NT2/D1 (cell line): ENCODE measurements around the gene TMED3.

Source experiments
- DNase-seq: peaks from one replicate; pipeline ENCODE4 v3.0.0-alpha.2; 2011; ENCODE audit warnings: low read depth, low spot score
- H3K27me3 ChIP-seq: 2 replicates; pipeline ENCODE4 v1.6.0; 2011; ENCODE audit warnings: mild to moderate bottlenecking; ENCODE audit not compliant: insufficient read length, insufficient read depth
- H3K36me3 ChIP-seq: 2 replicates; pipeline ENCODE4 v1.6.1; 2011; ENCODE audit warnings: mild to moderate bottlenecking, low read length, mixed read lengths; ENCODE audit not compliant: insufficient read depth, insufficient read length
- H3K4me1 ChIP-seq: 2 replicates; pipeline ENCODE4 v1.5.1; 2011; ENCODE audit not compliant: insufficient read depth, insufficient read length
- H3K4me3 ChIP-seq: 2 replicates; pipeline ENCODE4 v1.5.1; 2011; ENCODE audit warnings: low read depth; ENCODE audit not compliant: insufficient read length
- H3K9ac ChIP-seq: 2 replicates; pipeline ENCODE4 v1.6.0; 2011; ENCODE audit warnings: low read depth; ENCODE audit not compliant: insufficient read length
- H3K9me3 ChIP-seq: 2 replicates; pipeline ENCODE4 v1.5.1; 2011; ENCODE audit warnings: mild to moderate bottlenecking, low read length; ENCODE audit not compliant: insufficient read depth
- SUZ12 ChIP-seq: IDR thresholded peaks from 2 replicates; pipeline ENCODE4 v1.6.1; 2011; ENCODE audit not compliant: insufficient read length, insufficient read depth; ENCODE audit errors: extremely low read depth
- YY1 ChIP-seq: IDR thresholded peaks from 2 replicates; pipeline ENCODE4 v1.6.1; 2011; ENCODE audit not compliant: insufficient read length, insufficient read depth
- ZNF274 ChIP-seq: IDR thresholded peaks from 2 replicates; pipeline ENCODE4 v1.6.1; 2011; ENCODE audit warnings: mild to moderate bottlenecking, low read depth, low read length

The TMED3 gene

DNA sequence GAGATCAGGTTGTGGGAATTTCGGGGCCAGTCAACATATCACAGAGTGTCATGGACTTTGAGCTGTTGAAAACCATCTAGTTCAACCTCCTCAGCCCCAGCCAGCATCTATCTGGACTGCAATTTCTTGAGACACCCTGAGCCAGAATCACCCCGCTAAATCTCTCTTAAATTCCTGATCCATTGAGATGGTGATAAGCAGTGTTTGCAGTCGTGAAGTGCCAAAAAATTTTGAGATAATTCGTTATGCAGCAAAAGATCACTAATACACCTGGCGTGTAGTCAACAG is 29.3 kb downstream of the TMED3 start:
- no peak overlapping the region for H3K4me3 ChIP-seq
- H3K36me3 ChIP-seq, result no peaks in the 10 kb centered on the region
- H3K4me1 ChIP-seq, result no peaks in the 10 kb centered on the region
- H3K9ac ChIP-seq, result no peak overlapping the region
- H3K9me3 ChIP-seq, result no peaks in the 10 kb centered on the region; the same call in 1 of the 2 replicates
- DNase-seq, result no peak
- no peaks in the 10 kb centered on the region for H3K27me3 ChIP-seq
- no peak for TF ChIP-seq YY1

DNA sequence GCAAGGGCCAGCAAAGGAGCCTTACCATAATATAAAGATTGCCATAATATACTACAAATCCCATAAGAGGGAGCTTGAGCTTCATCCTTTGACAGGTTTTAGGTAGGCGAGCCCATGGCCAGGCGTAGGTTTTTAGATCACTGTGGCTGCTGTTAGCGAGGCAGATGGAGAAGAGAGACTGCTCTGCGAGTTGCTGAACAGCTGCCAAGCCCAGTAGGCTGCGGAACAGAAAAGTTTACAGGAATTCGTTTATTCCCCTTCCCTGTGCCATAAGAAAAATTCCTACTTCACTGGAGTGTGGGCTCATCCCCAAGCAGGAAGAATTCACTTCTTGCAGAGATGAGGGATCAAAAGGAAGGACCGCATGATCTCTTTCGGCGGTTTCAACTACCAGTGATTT is 30.5 kb downstream of the TMED3 start:
- H3K27me3 ChIP-seq, result no peaks in the 10 kb centered on the region
- H3K36me3 ChIP-seq, result no peaks in the 10 kb centered on the region
- no peaks in the 10 kb centered on the region for H3K4me1 ChIP-seq
- no peak overlapping the region for H3K9ac ChIP-seq
- no peak for DNase-seq
- H3K9me3 ChIP-seq, result no peaks in the 10 kb centered on the region; the same call in 1 of the 2 replicates
- no peak overlapping the region for H3K4me3 ChIP-seq
- TF ChIP-seq ZNF274 (no peak), SUZ12 (no peak), YY1 (no peak)

DNA sequence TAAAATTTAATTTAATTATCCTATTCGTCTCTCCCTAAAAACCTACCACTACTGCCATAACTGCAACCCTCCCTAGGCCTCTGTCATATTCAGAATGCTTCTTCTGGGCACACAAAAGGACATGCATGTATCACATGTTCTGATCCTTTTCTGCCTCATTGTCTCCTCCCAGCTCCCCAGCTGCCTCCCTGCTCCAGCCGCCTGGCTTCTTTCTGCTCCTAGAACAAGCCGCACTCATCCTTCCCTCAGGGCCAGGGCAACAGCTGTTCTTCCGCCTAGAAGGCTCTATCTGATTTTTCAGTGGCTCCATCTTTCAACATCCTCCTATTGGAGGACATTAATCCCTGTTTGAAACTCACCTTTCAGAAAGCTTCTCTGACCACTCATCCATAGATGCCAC is 38.6 kb downstream of the TMED3 start:
- no peak for DNase-seq
- H3K4me3 ChIP-seq, result no peak overlapping the region
- H3K9ac ChIP-seq, result no peak overlapping the region
- no peaks in the 10 kb centered on the region for H3K36me3 ChIP-seq
- H3K9me3 ChIP-seq, result no peaks in the 10 kb centered on the region
- H3K4me1 ChIP-seq, result no peaks in the 10 kb centered on the region
- TF ChIP-seq YY1 (no peak), SUZ12 (no peak), ZNF274 (no peak)
- H3K27me3 ChIP-seq, result no peaks in the 10 kb centered on the region

DNA sequence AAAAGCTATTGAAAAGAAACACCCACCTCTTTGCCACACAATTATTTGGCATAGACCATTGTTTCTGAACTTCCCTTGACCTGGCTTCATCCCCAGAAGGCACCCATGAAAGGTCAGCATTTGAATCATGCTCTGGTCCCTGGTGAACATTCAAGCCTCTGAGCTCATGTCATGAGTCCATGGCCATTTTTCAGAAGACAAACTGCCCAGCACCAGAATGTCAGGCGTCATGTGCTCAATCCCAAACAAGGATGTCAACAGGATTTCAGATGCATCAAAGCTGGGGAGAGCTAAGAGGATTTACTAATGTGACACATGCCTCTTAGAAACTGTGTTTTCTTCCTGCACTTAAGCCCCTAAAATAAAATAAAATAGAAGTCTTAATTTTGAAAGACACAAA is 41.3 kb downstream of the TMED3 start:
- Histone ChIP-seq H3K9ac (no peak overlapping the region), H3K4me3 (no peak overlapping the region), H3K4me1 (no peaks in the 10 kb centered on the region), H3K27me3 (no peaks in the 10 kb centered on the region), H3K9me3 (no peaks in the 10 kb centered on the region), H3K36me3 (no peaks in the 10 kb centered on the region)
- DNase-seq, result no peak
- TF ChIP-seq ZNF274 (no peak), YY1 (no peak), SUZ12 (no peak)

DNA sequence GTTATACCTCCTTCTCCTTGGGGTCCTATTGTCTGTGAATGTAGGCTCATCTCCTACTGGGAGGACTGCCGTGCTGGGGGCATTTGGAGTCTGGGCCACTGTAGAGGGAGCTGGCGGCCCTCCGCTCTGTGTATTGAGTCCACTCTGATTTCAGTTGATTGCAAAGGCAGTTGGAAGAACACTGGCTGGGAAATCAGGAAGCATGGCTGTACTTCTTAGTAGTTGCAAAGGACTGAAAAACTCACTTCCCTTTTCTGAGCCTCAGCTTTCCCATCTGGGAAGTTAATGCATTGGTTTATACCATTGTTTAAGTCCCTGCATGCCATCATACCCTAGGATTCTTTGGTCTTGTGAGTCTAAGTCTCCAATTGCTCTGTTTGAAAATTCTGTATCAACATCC is 46.7 kb downstream of the TMED3 start:
- TF ChIP-seq YY1 (no peak), ZNF274 (no peak), SUZ12 (no peak)
- Histone ChIP-seq H3K9me3 (peaks cover 7% of the 10 kb centered on the region; the same call in 1 of the 2 replicates), H3K4me3 (no peak overlapping the region), H3K36me3 (no peaks in the 10 kb centered on the region), H3K9ac (no peak overlapping the region), H3K27me3 (no peaks in the 10 kb centered on the region), H3K4me1 (no peaks in the 10 kb centered on the region)
- DNase-seq, result no peak

DNA sequence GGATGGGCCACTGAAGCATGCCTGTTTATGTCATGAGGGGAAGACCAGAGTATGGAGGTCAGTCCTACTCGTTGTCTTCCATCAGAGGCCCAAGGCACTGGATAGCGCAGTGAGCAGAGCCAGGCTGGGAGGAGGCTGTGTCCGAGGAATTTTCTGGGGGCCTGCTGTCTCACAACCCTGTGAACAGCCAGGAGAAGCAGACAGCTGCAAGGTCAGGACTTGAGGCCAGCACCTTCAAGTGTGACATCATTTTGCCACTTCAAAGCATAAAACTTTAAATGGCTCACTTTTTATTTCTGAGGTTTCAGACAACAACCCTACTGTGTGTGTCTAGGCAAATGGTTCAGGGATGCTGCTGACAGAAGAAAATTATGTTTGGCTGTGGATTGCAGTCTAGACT is 47.2 kb downstream of the TMED3 start:
- Histone ChIP-seq H3K4me1 (no peaks in the 10 kb centered on the region), H3K4me3 (no peak overlapping the region), H3K9me3 (peaks cover 8% of the 10 kb centered on the region; the same call in 1 of the 2 replicates), H3K9ac (no peak overlapping the region), H3K36me3 (no peaks in the 10 kb centered on the region), H3K27me3 (no peaks in the 10 kb centered on the region)
- no peak for TF ChIP-seq ZNF274
- no peak for TF ChIP-seq YY1
- TF ChIP-seq SUZ12, result no peak
- DNase-seq, result no peak

DNA sequence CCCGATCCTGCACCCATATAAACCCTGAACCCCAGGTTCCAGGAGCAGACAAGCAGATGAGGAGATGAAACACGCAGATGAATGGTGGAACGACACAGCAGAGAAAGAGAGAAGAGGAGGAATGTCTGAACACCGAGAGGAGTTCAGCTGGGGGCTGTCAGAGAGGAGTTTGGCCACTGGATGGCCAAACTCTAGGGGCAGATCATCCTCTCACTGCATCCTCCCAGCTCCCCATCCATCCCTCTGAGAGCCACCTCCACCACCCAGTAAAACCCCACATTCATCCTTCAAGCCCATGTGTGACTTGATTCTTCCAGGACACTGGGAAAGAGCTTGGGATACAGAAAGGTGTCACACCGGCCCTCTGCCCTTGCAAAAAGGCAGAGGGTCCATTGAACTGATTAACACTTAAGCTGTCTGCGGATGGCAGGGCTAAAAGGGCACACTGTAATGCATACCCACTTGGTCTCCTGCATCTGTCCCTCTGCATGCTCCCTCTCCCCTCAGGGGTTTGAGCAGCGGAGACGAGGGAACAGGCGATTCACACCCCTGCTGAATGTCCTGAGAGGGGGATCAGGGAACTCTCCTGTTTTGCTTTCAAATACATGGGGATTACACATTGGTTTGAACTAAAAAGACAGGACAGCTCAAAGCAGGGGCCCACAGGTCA is 53.8 kb downstream of the TMED3 start:
- DNase-seq, result no peak
- H3K9me3 ChIP-seq, result peaks cover 16% of the 10 kb centered on the region; the same call in 1 of the 2 replicates
- no peak overlapping the region for H3K4me3 ChIP-seq
- no peak for TF ChIP-seq YY1
- TF ChIP-seq SUZ12, result no peak
- no peak for TF ChIP-seq ZNF274
- no peaks in the 10 kb centered on the region for H3K27me3 ChIP-seq
- no peaks in the 10 kb centered on the region for H3K36me3 ChIP-seq
- no peak overlapping the region for H3K9ac ChIP-seq
- no peaks in the 10 kb centered on the region for H3K4me1 ChIP-seq

DNA sequence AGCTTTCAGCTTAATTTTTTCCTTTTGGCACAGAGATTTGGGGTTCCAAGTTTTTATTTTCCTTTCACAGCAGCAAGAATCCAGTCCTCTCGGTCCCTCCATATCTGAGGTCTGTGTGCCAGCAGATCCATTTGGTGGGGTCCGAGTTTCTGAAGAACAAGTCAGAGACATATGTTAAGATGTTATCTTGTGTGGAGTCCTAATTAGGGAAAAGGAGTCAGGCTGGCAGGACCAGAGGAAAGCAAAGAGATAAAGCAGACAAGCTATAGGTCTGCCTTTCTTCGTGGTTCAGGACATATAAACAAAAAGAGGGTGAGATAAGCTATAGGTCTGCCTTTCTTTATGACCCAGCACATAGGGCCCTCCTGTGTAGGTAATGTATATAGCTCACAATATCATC is 54.9 kb downstream of the TMED3 start:
- no peak overlapping the region for H3K4me3 ChIP-seq
- no peaks in the 10 kb centered on the region for H3K4me1 ChIP-seq
- H3K27me3 ChIP-seq, result no peaks in the 10 kb centered on the region
- DNase-seq, result no peak
- H3K36me3 ChIP-seq, result no peaks in the 10 kb centered on the region
- no peak overlapping the region for H3K9ac ChIP-seq
- TF ChIP-seq SUZ12, result no peak
- no peak for TF ChIP-seq ZNF274
- no peak for TF ChIP-seq YY1
- H3K9me3 ChIP-seq, result peaks cover 16% of the 10 kb centered on the region; the same call in 1 of the 2 replicates
